T-cell (primary cell): ENCODE results near the gene ESRP2. TPM values are rescaled to one million over a fixed set of nuclear protein-coding genes. Genes with fewer than 3 reads are reported as not detected.

Source experiments
- ATAC-seq, 4 experiments: fragments of 200-7000 bp in 3 of 4; fragments of 150-1000 bp in 1 of 4; cut with Tn5 transposase; replicated peaks in 1 of 4; 1 replicate in 3 of 4; 2 replicates in 1 of 4; pipeline ENCODE4 v1.10.0; 2021; ENCODE audit warnings: moderate library complexity in 3 of 4, mild to moderate bottlenecking in 2 of 4, moderate number of reproducible peaks in 1 of 4
- CTCF ChIA-PET, 2 donors: fragments of 300-600 bp; sonication (Branson Sonifier 250); formaldehyde crosslinking; loops; one replicate each; lab custom pipeline; 2022; ENCODE audit warnings: antibody characterized with exemption in 2 of 2; lab: Charles Lee
- POLR2A ChIA-PET, 2 donors: fragments of 300-600 bp; sonication (Branson Sonifier 250); formaldehyde crosslinking; loops; one replicate each; lab custom pipeline; 2022; ENCODE audit warnings: antibody characterized with exemption in 2 of 2; lab: Charles Lee
- DNase-seq, 35 experiments: peaks; one replicate each; pipeline versions ENCODE4 v3.0.0 to v3.0.0-alpha.2; 2013 to 2023
- H3K27ac ChIP-seq: one replicate; pipeline ENCODE4 v1.5.1; 2013; ENCODE audit warnings: low read length
- H3K27me3 ChIP-seq, 2 experiments: replicated peaks in 1 of 2; 1 replicate in 1 of 2; 2 replicates in 1 of 2; pipeline versions ENCODE4 v1.6.1 to v1.7.0; 2013; ENCODE audit warnings: low read length in 1 of 2, mixed read lengths in 1 of 2; ENCODE audit not compliant: control insufficient read depth in 2 of 2, insufficient read depth in 2 of 2; ENCODE audit errors: extremely low read depth in 1 of 2
- H3K36me3 ChIP-seq, 2 donors: 1 replicate in 1 of 2; 2 replicates in 1 of 2; pipeline versions ENCODE4 v1.6.1 to v1.7.0; 2013; ENCODE audit warnings: low read length in 1 of 2; ENCODE audit not compliant: control insufficient read depth in 2 of 2, insufficient read depth in 1 of 2; ENCODE audit errors: extremely low read depth in 1 of 2
- H3K4me1 ChIP-seq, 2 experiments: 1 replicate in 1 of 2; 2 replicates in 1 of 2; pipeline versions ENCODE4 v1.6.1 to v1.7.0; 2013; ENCODE audit warnings: low read length in 2 of 2, mixed read lengths in 1 of 2; ENCODE audit not compliant: insufficient read depth in 2 of 2, control insufficient read depth in 1 of 2; ENCODE audit errors: extremely low read depth in 1 of 2
- H3K4me3 ChIP-seq, 2 donors: 1 replicate in 1 of 2; 2 replicates in 1 of 2; pipeline versions ENCODE4 v1.5.1 to v1.7.0; 2013; ENCODE audit warnings: mild to moderate bottlenecking in 2 of 2, low read length in 1 of 2, moderate library complexity in 1 of 2; ENCODE audit not compliant: control insufficient read depth in 1 of 2; ENCODE audit errors: extremely low read depth in 1 of 2
- H3K9me3 ChIP-seq: 2 replicates; pipeline ENCODE4 v1.7.0; 2013
- H3K27ac Mint-ChIP-seq, 2 donors: one replicate each; pipeline ENCODE4 v1.8.0; 2020 to 2021; ENCODE audit warnings: mild to moderate bottlenecking in 2 of 2, mixed read lengths in 2 of 2
- H3K27me3 Mint-ChIP-seq, 2 donors: one replicate each; pipeline ENCODE4 v1.8.0; 2021 to 2022; ENCODE audit warnings: mixed read lengths in 2 of 2
- H3K36me3 Mint-ChIP-seq: one replicate; pipeline ENCODE4 v1.8.0; 2021; ENCODE audit warnings: mixed read lengths
- H3K4me1 Mint-ChIP-seq, 3 donors: one replicate each; pipeline ENCODE4 v1.8.0; 2020 to 2022; ENCODE audit warnings: mixed read lengths in 3 of 3, mild to moderate bottlenecking in 1 of 3
- H3K4me3 Mint-ChIP-seq, 3 donors: one replicate each; pipeline ENCODE4 v1.8.0; 2020 to 2022; ENCODE audit warnings: mild to moderate bottlenecking in 3 of 3, mixed read lengths in 3 of 3, moderate library complexity in 3 of 3
- H3K9me3 Mint-ChIP-seq, 3 donors: one replicate each; pipeline ENCODE4 v1.8.0; 2020 to 2022; ENCODE audit warnings: mixed read lengths in 3 of 3
- WGBS: methylation state at CpG from one replicate; pipeline ENCODE4 v1.1.5; 2013; ENCODE audit warnings: missing lambda C conversion rate; ENCODE audit not compliant: insufficient coverage; 5-methylcytosine and 5-hydroxymethylcytosine counted together
- total RNA-seq, 35 experiments: library from RNA in 6 of 35; stranded (reverse) in 6 of 35; fragments of 120-200 nt in 1 of 35; gene quantifications; one replicate each; pipeline versions ENCODE4 v1.2.1 to v1.2.4 and lab custom pipeline; 2013 to 2026

Gene ESRP2
- total RNA-seq, 5 donors from 2014 or later (not counting 1 experiment from before 2014, with no cell fraction given): 0.47 to 0.79 (median 0.62) TPM; not detected in 2

GRCh38 chr16:68247400-68247799 is 11.5 kb upstream of the ESRP2 start:
- ChIA-PET POLR2A (no interaction called here), CTCF (no interaction called here)
- Histone ChIP-seq H3K9me3 (no peaks in the 10 kb centered on the region), H3K27ac (no peak overlapping the region), H3K36me3 (peaks cover 3 to 16% of the 10 kb centered on the region in 2 donors), H3K4me3 (no peak overlapping the region), H3K27me3 (peaks cover 0 to 6% of the 10 kb centered on the region in 2 experiments), H3K4me1 (peaks cover 5 to 30% of the 10 kb centered on the region in 2 experiments)
- Mint-ChIP-seq H3K36me3 (peaks cover 14% of the 10 kb centered on the region), H3K27ac (no peak overlapping the region), H3K4me3 (peak overlapping the region in 1 of 3 donors; percentile 31), H3K9me3 (no peaks in the 10 kb centered on the region), H3K4me1 (peaks cover 22 to 36% (median 31%) of the 10 kb centered on the region in 3 donors), H3K27me3 (no peaks in the 10 kb centered on the region)
- WGBS: 100% methylated on average over 3 of the region's 4 CpGs
- no peak for DNase-seq
- ATAC-seq: no peak

DNA sequence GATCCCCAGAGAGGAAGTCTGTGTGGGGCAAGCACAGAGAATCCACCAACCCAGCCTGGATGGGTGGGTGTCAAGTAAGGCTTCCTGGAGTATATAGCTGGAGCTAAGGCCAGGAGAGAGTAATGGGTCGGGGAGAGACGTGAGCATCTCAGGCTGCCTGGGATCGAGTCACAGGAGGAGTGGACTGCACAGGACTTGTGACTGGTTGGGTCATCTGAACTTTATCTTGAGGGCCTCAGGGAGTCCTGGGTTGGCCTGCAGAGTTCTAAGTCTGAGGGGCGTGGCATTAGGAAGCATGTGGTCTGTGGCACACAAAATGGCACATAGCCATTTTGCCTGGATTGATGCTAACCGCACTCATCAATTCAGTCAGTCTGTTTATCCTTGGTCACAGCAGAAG is 10.7 kb upstream of the ESRP2 start:
- no peaks in the 10 kb centered on the region for H3K9me3 ChIP-seq
- WGBS: 91% methylated on average over 5 of the region's 5 CpGs
- peaks cover 5 to 30% of the 10 kb centered on the region in 2 experiments for H3K4me1 ChIP-seq
- Mint-ChIP-seq H3K27ac (no peak overlapping the region), H3K36me3 (peaks cover 10% of the 10 kb centered on the region), H3K4me1 (peaks cover 22 to 35% (median 31%) of the 10 kb centered on the region in 3 donors), H3K4me3 (peak overlapping the region; percentile 94 to 98 (median 98)), H3K27me3 (no peaks in the 10 kb centered on the region), H3K9me3 (no peaks in the 10 kb centered on the region)
- H3K27me3 ChIP-seq: peaks cover 0 to 6% of the 10 kb centered on the region in 2 experiments
- H3K4me3 ChIP-seq: no peak overlapping the region
- ATAC-seq (no peak), DNase-seq (no peak)
- POLR2A ChIA-PET: no interaction called here
- CTCF ChIA-PET: interaction anchor here in 1 of 2 donors (0.6 kb wide), 1 partner anchor 87 kb away, joined by 3 read pairs; no protein-coding TSS in a partner anchor
- peaks cover 3 to 16% of the 10 kb centered on the region in 2 donors for H3K36me3 ChIP-seq
- no peak overlapping the region for H3K27ac ChIP-seq

- no peak for ATAC-seq
- Mint-ChIP-seq H3K9me3 (no peaks in the 10 kb centered on the region), H3K36me3 (peaks cover 9% of the 10 kb centered on the region), H3K4me1 (peaks cover 22 to 35% (median 31%) of the 10 kb centered on the region in 3 donors), H3K27me3 (no peaks in the 10 kb centered on the region), H3K4me3 (peak overlapping the region; percentile 94 to 98 (median 98)), H3K27ac (peak overlapping the region in 1 of 2 donors; percentile 52)
- H3K27me3 ChIP-seq: peaks cover 0 to 6% of the 10 kb centered on the region in 2 experiments
- no peak overlapping the region for H3K27ac ChIP-seq
- WGBS: 94% methylated on average over 7 of the region's 7 CpGs
- ChIA-PET POLR2A (interaction anchor here in 1 of 2 donors (0.6 kb wide), 1 partner anchor 111 kb away, joined by 5 read pairs; no protein-coding TSS in a partner anchor), CTCF (interaction anchor here (0.6 to 1.1 kb wide), 4 partner anchors 18 to 65 kb away, joined by 3 to 6 read pairs (median 3); partner anchors contain the start of genes PRMT7 (in 2 of the 2), SLC7A6OS (in 2 of the 2) and SLC7A6 (in 1 of the 2))
- no peak overlapping the region for H3K4me3 ChIP-seq
- H3K4me1 ChIP-seq: peaks cover 5 to 30% of the 10 kb centered on the region in 2 experiments
- no peaks in the 10 kb centered on the region for H3K9me3 ChIP-seq
- no peak for DNase-seq
- peaks cover 3 to 14% of the 10 kb centered on the region in 2 donors for H3K36me3 ChIP-seq
These were observed 10.2 kb upstream of the ESRP2 start for GRCh38 chr16:68246121-68246520.

DNA sequence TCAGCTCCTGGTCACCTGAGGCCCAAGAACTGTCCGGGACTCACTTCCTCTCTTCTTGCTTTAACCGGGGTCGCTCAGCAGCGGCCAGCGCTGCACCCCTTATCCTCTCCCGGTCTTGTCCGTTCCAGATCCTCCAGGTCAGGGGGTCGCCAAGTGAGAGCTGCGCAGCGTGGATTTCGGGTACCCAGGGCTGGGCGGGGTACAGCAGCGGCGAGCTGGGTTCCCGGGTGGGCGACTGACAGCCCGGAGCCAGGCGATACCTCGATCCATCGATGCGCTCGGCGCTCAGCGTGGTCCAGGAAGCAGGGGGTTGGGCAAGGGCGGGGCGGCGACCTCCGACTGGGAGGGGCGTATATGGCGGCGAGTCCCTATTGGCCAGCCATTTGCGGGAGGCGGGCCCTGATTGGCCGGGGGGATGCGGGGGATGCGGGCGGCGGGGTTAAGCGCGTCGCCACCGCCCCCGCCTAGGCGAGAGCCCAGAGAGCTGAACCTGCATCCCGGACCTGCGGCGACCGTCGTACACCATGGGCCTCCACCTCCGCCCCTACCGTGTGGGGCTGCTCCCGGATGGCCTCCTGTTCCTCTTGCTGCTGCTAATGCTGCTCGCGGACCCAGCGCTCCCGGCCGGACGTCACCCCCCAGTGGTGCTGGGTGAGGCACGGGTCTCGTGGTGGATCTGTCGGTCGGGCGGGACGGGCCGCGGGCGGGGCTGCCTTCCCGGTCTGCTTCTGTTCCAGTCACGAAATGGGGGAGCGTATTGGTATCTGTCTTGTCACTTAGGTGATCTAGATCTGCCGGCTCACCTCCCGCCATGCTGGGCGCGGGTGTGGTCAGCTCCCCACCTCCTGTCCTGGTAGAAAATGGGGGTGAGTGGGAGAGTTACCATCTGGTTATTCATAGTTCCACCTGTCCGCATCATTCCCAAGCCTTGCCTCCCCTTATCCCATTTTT is 9.3 kb upstream of the ESRP2 start, which contains the start of gene PLA2G15:
TSS of gene PLA2G15 (plus strand) at position 471 of the 951 bp plus-strand sequence. CDS start at position 525, 54 bp downstream.
- Mint-ChIP-seq H3K4me1 (peaks cover 22 to 35% (median 31%) of the 10 kb centered on the region in 3 donors), H3K27ac (peak within 1 kb of the TSS; percentile 79 to 90), H3K4me3 (peak within 1 kb of the TSS; percentile 94 to 98 (median 98)), H3K36me3 (peaks cover 5% of the 10 kb centered on the region), H3K27me3 (no peaks in the 10 kb centered on the region), H3K9me3 (no peaks in the 10 kb centered on the region)
- ATAC-seq (peak; percentile 97 to 99 (median 97)), DNase-seq (peak; percentile 84 to 98 (median 94))
- Histone ChIP-seq H3K9me3 (no peaks in the 10 kb centered on the region), H3K36me3 (peaks cover 0 to 9% of the 10 kb centered on the region in 2 donors), H3K27me3 (peaks cover 0 to 6% of the 10 kb centered on the region in 2 experiments), H3K27ac (peak within 1 kb of the TSS; percentile 20), H3K4me1 (peaks cover 6 to 34% of the 10 kb centered on the region in 2 experiments), H3K4me3 (peak within 1 kb of the TSS; percentile 74 to 77)
- WGBS: 0% methylated on average over 62 of the region's 75 CpGs
- POLR2A ChIA-PET: no interaction called here
- CTCF ChIA-PET: interaction anchor here (0.6 to 1.1 kb wide), 9 partner anchors 17 to 88 kb away, joined by 3 to 6 read pairs (median 3); partner anchors contain the start of genes PRMT7 (in 2 of the 2), SLC7A6 (in 2 of the 2) and SLC7A6OS (in 2 of the 2)

- Mint-ChIP-seq H3K27me3 (no peaks in the 10 kb centered on the region), H3K4me1 (peaks cover 26 to 39% (median 31%) of the 10 kb centered on the region in 3 donors), H3K9me3 (no peaks in the 10 kb centered on the region), H3K4me3 (peak overlapping the region; percentile 94 to 98 (median 98)), H3K36me3 (peaks cover 3% of the 10 kb centered on the region), H3K27ac (peak overlapping the region; percentile 79 to 90)
- H3K36me3 ChIP-seq: peaks cover 0 to 5% of the 10 kb centered on the region in 2 donors
- peak in 2 of 4 experiments; percentile 1 for ATAC-seq
- H3K9me3 ChIP-seq: no peaks in the 10 kb centered on the region
- H3K27me3 ChIP-seq: peaks cover 0 to 6% of the 10 kb centered on the region in 2 experiments
- no peak overlapping the region for H3K27ac ChIP-seq
- WGBS: 16% methylated on average over 18 of the region's 20 CpGs
- POLR2A ChIA-PET: no interaction called here
- H3K4me3 ChIP-seq: peak overlapping the region; percentile 74 to 77
- peaks cover 11 to 40% of the 10 kb centered on the region in 2 experiments for H3K4me1 ChIP-seq
- DNase-seq: no peak
- CTCF ChIA-PET: interaction anchor here (0.7 to 1.0 kb wide), 3 partner anchors 17 to 37 kb away, joined by 3 read pairs; no protein-coding TSS in a partner anchor
These were observed 8.6 kb upstream of the ESRP2 start for GRCh38 chr16:68244481-68244902.
